Non-pigmented ciliary epithelial cell (primary cell): ENCODE measurements around the gene MYO1E.
"Not testable (repeated sequence)": the region's sequence is repeated elsewhere in the genome, so short reads cannot be mapped to it uniquely, and the experiment has no call there.

Source experiments
- DNase-seq: peaks from one replicate; pipeline ENCODE4 v3.0.0-alpha.2; 2010; ENCODE audit warnings: low read depth

Gene MYO1E

DNA sequence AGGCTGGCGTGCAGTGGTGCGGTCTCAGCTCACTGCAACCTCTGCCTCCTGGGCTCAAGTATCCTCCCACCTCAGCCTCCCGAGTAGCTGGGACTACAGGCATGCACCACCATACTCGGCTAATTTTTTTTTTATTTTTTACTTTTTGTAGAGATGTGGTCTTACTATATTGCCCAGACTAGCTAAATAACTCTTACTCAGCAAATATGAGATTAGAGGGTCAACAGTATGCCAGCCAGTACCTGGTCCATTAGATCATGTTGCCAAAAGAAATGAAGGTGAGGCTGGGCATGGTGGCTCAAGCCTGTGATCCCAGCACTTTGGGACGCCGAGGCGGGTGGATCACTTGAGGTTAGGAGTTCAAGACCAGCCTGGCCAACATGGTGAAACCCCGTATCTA lies 210.6 kb downstream of the MYO1E start:
- DNase-seq, result not testable (repeated sequence)

DNA sequence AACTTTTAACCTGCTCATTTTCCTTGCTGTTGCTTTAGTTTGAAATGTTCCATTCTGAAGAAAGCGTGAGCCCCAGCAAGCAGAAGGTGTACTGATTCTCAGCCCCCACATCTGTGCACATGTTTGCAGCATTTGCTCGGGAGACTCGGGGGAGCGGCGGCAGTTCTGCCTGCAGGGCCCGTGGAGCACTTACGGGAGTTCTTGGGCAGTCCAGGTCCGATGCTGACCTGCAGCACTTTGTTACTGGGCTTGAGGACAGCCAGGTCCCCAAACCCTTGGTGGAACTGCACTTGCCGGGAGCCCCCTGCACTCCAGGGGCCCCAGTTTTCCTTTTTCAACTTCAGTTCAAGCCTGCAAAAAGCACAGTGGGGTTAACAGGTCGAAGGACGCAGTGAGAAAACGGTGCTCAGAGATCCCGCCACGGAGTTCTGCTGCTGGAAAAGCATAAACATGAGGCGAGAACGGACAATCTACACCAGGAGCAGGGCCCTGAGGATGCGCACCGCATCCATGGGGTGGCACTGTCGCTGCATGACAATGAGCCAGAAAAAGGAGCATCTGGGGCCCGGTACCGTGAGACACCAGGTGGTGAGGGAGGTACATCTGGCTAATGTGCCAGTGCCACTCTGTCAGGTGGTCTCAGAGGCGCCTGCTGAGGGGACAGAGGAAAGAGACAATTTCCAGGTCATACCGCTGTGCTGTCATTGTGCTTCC lies 211.6 kb downstream of the MYO1E start:
- DNase-seq, result no peak

DNA sequence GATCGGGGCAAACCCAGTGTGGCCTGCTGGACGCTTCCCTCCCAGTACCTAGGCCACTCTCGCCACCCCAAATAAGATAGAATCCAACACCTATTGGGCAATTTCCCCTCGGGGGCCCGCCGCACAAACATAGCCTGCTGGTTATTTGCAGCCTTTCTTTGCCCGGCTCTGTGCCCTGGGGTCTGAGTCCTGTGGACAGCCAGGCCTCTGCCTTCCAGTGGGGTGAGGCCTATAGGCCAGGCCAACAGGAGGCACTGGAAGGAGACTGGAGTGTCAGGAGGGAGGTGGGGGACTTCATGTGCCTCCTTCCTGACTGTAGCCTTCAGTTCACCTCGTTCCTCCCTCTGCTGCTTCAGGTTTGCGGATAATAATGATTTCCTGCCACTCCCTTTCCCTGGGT lies 213.5 kb downstream of the MYO1E start:
- DNase-seq, result no peak

DNA sequence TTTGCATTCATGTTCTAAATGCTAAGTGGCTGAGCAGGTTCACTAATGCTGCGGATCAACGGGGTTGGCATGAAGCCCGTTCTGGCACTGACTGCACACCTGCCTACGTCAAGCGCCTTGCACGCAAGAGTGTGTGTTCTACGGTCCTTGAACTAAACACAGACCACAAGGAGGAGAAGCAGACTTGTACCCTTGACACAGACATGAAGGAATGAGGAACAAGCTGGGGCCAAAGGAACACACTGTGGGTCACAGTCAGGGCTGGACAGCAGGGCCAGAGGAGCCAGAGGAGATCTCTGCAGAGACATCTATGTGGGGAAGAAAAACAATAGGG lies 214.0 kb downstream of the MYO1E start:
- DNase-seq, result no peak

DNA sequence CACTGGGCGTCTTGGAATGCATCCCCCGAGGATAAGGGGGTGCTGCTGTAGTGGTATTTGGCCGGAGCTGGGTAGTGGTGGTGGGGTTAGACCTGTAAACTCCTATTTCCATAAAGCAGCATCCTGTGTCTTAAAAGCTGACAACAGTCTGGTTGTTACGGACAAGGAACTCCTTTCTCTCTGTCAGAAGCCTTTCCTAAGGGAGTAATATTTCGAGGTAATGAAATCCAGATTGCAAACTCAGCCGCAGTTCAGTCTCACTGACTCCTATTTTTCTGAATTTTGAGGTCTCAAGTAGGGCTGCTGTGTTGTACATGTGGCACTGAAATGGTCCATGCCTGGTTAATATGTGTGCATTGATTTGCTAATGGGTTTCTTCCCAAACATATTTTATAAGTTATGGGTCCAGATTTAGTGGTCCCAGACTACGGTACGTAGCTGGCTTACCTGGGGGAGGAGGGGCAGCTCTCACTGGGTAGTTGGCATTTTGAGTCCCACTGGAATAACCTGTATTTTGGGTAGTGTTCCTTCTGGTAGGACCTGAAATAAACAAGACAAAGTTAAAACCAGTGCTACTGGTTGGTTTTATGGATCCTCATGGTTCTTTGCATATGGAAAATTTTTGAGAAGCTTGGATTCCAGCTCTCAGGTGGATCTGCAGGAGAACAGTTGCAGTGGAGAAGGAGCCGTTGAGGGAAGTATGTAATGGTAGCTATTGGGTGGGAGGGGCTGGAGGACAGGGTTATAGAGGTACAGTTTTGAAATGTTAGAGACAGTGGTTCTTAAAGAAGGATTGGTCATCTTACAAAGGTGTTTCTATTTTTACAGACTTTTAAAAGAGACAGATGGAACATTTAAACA lies 214.6 kb downstream of the MYO1E start:
- DNase-seq, result no peak

DNA sequence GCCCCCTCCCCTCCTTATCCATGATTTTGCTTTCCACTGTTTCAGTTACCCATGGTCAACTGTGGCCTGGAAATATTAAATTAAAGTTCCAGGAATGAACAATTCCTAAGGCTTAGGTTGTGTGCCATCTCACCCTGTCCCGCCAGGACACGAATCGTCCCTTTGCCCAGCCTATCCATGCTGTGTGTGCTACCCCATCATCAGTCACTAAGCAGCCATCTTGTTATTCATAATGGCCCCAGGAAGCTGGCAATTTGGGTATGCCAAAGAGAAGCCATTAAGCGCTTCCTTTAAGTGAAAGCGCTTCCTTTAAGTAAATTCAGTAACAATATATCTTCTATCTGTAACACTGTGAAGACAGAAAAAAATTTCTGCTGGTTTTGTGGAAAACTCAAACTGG lies 215.3 kb downstream of the MYO1E start:
- DNase-seq, result no peak

DNA sequence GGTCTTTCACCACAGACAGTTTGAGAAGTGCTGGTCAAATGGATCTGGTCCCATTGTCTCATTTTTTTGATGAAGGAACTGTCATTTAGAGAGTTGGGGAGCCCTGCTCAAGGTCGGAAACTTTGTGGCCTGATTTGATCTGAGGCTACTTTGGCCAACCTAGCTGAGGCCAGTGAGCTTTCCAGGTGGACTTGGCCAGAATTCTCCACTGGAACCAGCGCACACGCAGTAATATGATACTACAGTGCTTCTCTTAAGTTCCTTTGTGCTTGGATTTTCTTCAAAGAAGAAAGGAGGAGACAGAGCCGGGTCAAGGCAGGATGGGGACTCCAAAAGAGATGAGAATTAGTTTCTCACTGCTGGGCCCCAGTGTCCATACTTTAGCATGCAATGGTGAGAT lies 217.2 kb downstream of the MYO1E start:
- no peak for DNase-seq

DNA sequence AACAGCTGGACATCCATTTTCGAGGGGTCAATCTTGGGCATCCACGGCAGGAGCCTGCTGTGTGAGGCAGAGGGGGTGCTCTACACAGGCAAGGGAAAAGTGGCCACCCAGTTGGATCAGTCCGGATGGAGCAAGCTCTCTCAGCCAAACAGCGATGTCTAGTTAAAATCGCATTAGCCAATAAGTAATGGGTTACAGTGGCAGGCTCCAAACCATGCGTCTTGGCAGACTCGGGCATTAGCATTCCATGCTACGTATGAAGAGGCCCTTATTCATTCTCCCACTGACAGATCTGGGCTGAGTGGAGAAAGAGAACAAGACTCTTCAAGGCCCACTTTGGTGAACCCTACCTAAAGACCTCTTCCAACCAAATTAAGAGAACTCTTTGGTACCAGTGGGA lies 218.4 kb downstream of the MYO1E start:
- no peak for DNase-seq

DNA sequence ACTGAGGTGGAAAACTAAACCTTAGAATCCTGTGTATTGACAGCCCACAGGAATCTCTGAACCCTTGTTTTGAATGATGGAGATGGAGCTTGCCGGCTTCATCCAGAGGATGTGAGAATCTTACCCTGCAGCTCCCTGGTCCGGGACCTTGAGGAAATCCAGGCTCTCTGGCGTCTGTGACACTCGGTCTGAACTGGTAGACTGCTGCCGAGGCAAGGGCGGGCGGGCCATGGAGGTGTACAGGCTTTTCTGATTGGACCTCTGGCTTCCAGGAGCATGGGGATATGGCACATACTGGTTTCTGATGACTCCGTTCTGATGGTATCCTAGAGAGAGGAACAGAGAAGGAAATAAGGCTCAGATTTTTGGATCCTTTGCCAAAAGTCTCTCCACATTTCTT lies 219.2 kb downstream of the MYO1E start:
- no peak for DNase-seq

DNA sequence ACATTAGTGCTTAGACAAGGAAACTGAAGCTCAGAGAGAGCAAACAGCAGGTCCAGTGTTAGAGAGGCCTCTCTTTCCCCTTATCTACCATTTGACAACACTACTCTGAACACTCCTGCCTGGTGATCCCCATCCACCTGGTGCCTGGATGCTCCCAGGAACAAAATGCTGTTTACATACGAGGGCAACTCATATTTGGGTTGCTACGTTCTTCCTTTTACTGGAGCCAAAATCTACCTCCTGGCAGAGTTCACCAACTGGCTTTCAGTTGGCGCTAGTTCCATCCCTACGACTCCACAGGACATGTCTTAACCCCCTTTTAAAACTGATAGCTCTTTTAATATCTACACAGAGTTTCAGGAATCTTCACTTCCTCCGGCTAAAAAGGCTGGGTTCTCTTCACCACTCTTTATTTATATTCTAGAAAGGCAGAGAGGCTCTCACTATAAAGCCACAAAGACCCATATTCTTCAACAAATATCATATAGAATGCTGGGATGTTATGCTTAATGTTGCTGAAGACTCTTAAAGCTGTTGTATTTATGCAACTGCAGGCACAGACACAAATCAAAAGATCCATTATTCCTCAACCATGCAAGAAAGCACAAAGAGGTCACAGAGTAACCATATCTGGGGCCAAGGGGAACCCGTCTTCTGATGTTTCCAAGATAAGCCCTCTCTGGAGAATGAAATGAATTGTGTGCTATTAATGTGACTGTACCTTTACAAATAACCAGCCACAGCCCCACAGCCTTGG lies 219.8 kb downstream of the MYO1E start:
- DNase-seq, result no peak

DNA sequence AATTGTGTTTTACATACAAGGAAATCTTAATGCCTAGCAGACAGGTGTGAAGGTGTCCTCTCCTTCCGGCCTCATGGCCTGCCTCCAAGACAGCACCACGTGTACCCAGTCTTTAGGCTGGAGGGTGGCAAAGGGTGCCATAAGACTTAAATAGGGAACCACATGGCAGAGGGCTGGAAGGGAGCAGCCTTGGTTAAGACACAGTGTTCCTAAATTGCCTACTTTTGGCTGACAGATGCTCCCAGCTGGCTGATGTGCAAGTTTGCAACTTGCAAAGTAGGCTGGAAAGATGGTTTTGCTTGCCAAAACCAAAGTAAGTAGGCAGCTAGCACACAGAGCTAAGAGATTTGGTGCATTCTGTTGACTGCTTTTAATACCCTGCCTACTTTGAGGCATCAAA lies 222.5 kb downstream of the MYO1E start:
- DNase-seq, result no peak

DNA sequence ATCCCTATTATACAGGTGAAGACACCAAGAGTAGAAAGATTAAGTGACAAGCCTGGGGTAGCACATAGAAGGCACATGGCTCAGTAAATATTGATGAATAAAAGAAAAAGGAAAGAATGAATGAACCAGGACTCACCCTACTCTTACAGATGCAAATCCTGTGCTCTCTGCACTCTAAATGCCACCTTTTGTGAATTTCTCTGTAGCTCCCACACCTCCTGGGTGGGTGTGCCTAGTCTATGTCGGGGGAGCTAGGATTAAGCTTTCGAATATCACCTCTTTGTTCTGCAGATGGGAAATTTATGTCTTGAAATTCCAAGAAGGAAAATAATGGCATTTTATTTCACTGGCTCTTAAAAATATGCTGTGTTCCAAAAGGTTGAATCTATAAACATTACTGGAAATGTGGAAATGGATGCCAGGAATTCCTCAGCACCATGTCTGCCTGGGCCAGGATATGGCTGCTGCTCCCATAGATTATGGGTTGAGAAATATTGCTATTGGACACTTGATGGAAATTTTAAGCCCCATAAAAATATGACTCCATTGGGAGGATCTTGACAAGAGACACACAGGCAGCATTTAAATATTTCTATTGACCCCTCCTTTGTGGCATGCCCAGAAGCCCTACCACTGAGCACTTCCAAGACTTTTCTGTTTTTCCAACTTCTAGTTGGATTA lies 224.4 kb downstream of the MYO1E start:
- no peak for DNase-seq

DNA sequence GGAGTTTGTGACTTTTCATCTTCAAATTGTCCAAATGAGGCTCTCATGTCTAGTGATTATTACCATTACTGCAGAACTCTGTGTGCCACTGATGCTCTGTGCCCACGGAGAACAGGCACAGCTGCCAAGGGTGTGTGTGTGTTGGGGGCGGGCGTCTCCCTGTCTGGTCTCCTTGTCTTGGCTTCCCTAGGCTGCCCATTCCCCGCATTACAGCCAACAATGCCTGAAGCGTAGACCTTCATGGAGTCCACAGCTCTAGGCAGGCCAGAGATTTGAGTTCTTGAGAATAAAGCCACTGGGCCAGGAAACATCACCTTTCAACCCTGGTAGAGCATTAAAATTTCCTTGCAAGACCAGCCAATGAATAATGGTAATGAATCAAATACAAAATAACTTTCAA lies 225.0 kb downstream of the MYO1E start:
- no peak for DNase-seq

DNA sequence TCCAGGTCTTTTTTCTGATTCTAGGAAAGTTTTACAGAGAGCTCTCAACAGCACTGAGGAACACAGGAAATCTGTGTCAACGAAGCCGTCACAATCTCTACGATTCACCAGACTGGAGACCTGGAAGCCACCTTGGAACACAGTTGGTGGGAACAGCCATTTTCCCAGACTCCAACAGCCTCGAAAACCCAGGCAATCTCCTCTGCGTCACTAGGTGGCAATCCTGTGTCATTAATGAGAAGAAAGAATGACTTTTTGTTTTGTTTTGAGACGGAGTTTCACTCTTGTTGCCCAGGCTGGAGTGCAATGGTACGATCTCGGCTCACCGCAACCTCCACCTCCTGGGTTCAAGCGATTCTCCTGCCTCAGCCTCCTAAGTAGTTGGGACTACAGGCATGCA lies 228.1 kb downstream of the MYO1E start:
- DNase-seq, result not testable (repeated sequence)

DNA sequence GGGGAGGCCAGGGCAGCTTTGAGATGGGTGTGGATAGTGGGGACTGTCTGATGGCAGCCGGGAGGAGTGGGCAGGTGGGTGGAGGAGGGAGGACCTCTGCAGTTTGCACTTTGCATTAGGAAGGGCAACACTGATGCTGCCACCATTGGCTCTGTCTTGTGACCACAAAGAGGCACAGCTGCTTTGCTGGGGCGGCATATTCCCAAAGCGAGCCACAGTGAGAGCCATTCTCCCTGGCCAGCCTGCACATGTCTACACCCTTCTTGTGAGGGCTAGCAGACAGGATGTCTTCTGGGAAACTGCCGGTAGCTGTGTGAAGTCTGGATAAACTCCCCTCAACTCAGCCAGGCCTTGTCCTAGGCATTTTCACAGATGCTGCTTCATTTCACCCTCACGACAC lies 229.4 kb downstream of the MYO1E start:
- no peak for DNase-seq

DNA sequence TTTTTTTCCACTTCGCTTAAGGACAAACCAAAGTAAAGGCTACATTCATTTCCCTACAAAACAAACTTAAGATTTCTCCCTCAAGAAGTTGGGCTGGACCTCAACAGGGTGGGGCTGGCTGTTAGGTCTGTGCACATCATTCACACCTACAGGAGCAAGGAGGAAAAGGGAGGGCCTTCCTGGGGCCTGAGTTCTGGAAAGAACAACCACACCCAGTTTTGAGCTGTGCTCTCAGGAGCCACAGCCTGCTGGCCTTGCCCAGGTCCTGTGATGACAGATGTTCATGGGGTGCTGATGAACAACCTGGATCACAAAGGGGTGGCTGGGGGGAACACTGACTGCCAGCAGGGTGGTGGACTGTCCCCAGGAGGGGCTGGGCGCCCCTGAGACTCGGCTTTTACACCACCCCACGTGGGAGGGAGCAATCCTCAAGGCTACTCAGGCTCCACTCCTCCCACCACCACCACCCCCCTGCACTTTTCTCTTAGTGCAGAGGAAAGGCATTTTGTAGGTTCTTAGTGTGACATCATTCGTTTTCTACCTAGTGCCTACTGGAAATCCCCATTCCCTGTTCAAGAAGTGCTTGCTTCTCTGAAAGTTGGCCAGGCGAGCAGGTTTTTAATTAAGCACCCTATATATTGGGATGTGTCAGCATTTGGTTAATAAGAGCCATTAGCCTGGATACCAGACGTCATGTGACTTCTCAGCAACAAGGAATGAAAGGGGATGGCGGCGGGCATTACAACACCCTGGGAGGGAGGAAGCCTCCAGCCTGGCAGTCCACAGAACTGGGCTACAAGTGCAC lies 232.0 kb downstream of the MYO1E start:
- DNase-seq, result no peak

DNA sequence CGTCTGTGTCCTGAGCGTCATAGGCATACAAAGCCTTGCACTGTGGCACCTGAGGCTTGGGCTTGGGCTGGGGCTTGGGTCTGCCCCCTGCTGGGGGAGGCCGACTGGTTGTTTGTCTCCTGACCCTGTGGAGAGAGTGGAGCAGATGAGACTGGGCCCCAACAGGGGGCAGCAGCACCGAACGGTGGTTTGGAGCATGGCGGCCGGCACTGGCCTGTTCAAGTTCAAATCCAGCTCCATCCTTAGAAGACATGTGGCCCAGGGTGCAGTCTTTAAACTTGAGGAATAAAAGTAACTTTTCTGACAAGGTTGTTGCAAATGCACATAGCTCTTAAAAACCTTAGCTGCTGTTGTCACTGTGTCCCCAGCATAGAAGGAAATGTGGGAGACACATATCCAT lies 234.4 kb downstream of the MYO1E start:
- no peak for DNase-seq

DNA sequence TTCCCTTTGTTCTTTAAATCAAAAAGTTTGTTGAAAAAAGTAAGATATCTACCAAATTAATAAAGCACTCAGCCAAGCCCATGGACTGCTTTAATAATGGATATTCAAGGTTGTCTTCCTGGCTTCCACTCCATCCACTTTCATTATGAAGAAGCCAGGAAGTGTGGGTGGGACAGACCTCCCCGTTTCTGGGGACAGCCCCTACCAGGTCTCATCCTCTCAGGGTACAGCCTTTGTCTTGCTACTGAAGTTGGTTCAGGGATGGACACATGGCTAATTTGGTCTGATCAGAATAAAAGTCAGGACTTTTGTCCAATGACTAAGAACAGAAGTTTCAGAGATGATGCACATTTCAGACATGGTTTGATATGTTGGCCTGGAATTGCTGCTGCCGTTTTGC lies 235.1 kb downstream of the MYO1E start:
- no peak for DNase-seq

DNA sequence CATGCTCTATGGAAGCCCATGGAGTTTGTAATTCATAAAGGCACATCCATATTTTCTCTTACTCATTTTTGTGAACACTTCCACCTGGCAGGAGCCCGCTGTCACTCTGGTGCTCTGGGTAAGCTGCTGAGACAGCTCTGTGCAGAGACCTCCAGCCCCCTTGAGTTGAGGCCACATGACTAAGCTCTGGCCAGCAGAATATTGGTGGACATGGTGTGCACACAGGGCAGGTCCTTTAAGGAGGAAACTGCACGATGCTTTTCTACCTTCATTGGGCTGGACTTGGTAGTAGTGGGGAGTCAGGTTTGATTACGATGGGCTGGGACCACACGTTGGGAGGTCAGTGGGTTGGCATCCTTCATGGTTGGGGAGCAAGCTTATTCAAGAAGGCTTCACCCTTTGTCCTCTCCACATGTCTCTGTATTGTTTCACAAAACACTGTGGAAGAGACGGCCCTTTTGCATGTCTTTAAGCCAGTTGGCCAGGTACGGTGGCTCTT lies 238.7 kb downstream of the MYO1E start:
- no peak for DNase-seq

DNA sequence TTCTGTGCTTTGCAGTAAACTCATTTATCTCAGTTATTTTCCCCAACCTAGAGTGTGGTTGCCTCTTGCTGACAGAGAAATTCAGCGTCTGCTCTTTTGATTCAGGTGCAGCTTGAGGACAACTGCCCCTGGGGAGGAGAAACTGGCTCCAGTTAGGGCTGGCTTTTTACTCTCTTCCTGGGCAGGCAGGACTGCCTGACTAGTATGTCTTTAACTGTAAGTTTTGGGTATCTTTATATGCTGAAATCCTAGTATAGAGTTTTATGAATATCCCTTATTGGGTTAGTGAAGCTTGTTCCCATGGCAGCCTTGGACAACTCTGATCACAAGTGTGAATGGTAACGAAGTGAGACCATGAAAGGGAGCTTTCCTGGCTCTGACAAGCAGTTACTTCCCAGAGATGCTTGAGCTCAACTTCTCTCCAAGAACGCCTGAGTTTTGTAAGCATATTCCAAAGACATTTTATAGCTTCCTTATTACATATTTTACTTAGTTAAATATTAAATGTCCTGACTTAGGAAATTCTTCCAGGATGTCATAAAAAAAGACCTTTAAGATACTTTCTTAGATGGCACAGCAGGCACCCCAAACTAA lies 240.6 kb downstream of the MYO1E start:
- DNase-seq, result no peak

DNA sequence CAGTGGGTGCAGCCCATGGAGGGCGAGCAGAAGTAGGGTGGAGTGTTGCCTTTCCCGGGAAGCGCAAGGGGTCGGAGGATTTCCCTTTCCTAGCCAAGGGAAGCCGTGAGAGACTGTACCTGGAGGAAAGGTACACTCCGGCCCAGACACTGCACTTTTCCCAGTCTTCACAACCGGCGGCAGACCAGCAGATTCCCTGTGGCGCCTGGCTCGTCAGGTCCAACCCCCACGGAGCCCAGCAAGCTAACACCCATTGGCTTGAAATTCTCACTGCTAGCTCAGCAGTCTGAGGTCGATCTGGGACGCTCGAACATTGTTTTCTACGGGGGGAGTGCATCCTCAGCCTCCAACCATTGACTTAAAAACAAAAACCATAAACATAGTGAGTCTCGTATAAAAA lies 241.2 kb downstream of the MYO1E start:
- DNase-seq, result no peak
